HCT116 (cell line): ENCODE measurements around the gene RANBP1. TPM values are rescaled to one million over a fixed set of nuclear protein-coding genes. Genes with fewer than 3 reads are reported as not detected.

Experiments used
- ATAC-seq: fragments of 200-7000 bp; cut with Tn5 transposase; 2 replicates; pipeline ENCODE4 v1.9.1; 2020; ENCODE audit warnings: mild to moderate bottlenecking, moderate library complexity
- BruUV-seq: library from RNA; stranded (reverse); fragments of 400-500 nt; replicated peaks from 2 replicates; lab custom pipeline; 2021; lab: Mats Ljungman, UMichigan
- CTCF ChIA-PET: fragments of 300-600 bp; sonication (Branson Sonifier 250); formaldehyde crosslinking; loops from one replicate; lab custom pipeline; 2021; ENCODE audit warnings: antibody characterized with exemption; lab: Charles Lee
- POLR2A ChIA-PET: fragments of 300-600, 350-600 bp; sonication (Branson Sonifier 250); formaldehyde crosslinking; loops from one replicate; lab custom pipeline; 2021; ENCODE audit warnings: antibody characterized with exemption; lab: Charles Lee
- RAD21 ChIA-PET, 2 experiments: fragments of 300-600 bp; sonication (Branson Sonifier 250); formaldehyde crosslinking; loops; one replicate each; lab custom pipeline; 2023; ENCODE audit warnings: low total read pairs in 2 of 2; ENCODE audit not compliant: uncharacterized antibody in 2 of 2, unreplicated experiment in 2 of 2, low non-redundant PET in 1 of 2; lab: Charles Lee
- DNase-seq: peaks from one replicate; pipeline ENCODE4 v3.0.0-alpha.2; 2010; ENCODE audit warnings: low read depth, low spot score
- H2AFZ ChIP-seq: fragments of 200-600 bp; shearing (Covaris generic), sonication (generic); 2 replicates; pipeline ENCODE4 v1.6.1; 2017; ENCODE audit warnings: low read depth, mixed run types, mixed read lengths, antibody characterized with exemption, low read length; ENCODE audit not compliant: poor library complexity, severe bottlenecking
- H3K27ac ChIP-seq: 2 replicates; pipeline ENCODE4 v1.5.1; 2012; ENCODE audit warnings: low read depth, low read length
- H3K27me3 ChIP-seq: fragments of 200-600 bp; sonication (generic); 2 replicates; pipeline ENCODE4 v1.6.1; 2016; ENCODE audit warnings: mixed run types, low read length, mixed read lengths; ENCODE audit not compliant: insufficient read depth
- H3K36me3 ChIP-seq, 2 experiments: fragments of 200-500 bp in 1 of 2; fragments of 200-600 bp in 1 of 2; sonication (Bioruptor generic) in 1 of 2; sonication (generic) in 1 of 2; 2 replicates each; pipeline versions ENCODE4 v1.5.1 to v1.6.1; 2014 to 2016; ENCODE audit warnings: low read length in 2 of 2, inconsistent platforms in 1 of 2, mixed read lengths in 1 of 2, mixed run types in 1 of 2; ENCODE audit not compliant: insufficient read depth in 2 of 2, control insufficient read depth in 1 of 2
- H3K4me1 ChIP-seq, 2 experiments: fragments of 200-600 bp in 1 of 2; sonication (generic) in 1 of 2; 2 replicates each; pipeline versions ENCODE4 v1.5.1 to v1.6.1; 2012 to 2017; ENCODE audit warnings: low read length in 2 of 2, inconsistent platforms in 1 of 2, mild to moderate bottlenecking in 1 of 2, mixed read lengths in 1 of 2, mixed run types in 1 of 2, moderate library complexity in 1 of 2; ENCODE audit not compliant: insufficient read depth in 2 of 2, control insufficient read depth in 1 of 2
- H3K4me2 ChIP-seq: fragments of 200-600 bp; sonication (generic); 2 replicates; pipeline ENCODE4 v1.6.1; 2017; ENCODE audit warnings: mixed run types, low read length, mixed read lengths
- H3K4me3 ChIP-seq, 2 experiments: fragments of 200-600 bp in 1 of 2; sonication (generic) in 1 of 2; replicated peaks in 1 of 2; 2 replicates each; pipeline ENCODE4 v1.5.1; 2011 to 2016; ENCODE audit warnings: low read length in 2 of 2, control low read depth in 1 of 2, low read depth in 1 of 2, mild to moderate bottlenecking in 1 of 2, mixed read lengths in 1 of 2, mixed run types in 1 of 2
- H3K79me2 ChIP-seq: fragments of 200-600 bp; sonication (generic); 2 replicates; pipeline ENCODE4 v1.6.1; 2017; ENCODE audit warnings: mild to moderate bottlenecking, mixed run types, low read length, moderate library complexity, mixed read lengths; ENCODE audit not compliant: insufficient read depth
- H3K9ac ChIP-seq: fragments of 200-600 bp; sonication (generic); 2 replicates; pipeline ENCODE4 v1.6.1; 2016; ENCODE audit warnings: low read length, mixed read lengths
- H3K9me2 ChIP-seq: fragments of 200-600 bp; sonication (generic), shearing (Covaris generic); 2 replicates; pipeline ENCODE4 v1.6.1; 2017; ENCODE audit warnings: mixed run types, mild to moderate bottlenecking, moderate library complexity; ENCODE audit not compliant: insufficient read depth
- H3K9me3 ChIP-seq, 2 experiments: fragments of 200-500 bp in 1 of 2; fragments of 200-600 bp in 1 of 2; sonication (Bioruptor generic) in 1 of 2; sonication (generic) in 1 of 2; 2 replicates each; pipeline ENCODE4 v1.6.1; 2014 to 2017; ENCODE audit warnings: low read length in 2 of 2, mixed read lengths in 2 of 2, inconsistent platforms in 1 of 2, low read depth in 1 of 2, mild to moderate bottlenecking in 1 of 2, mixed run types in 1 of 2, moderate library complexity in 1 of 2; ENCODE audit not compliant: control insufficient read depth in 1 of 2, insufficient read depth in 1 of 2
- H4K20me1 ChIP-seq: fragments of 200-600 bp; sonication (generic), shearing (Covaris generic); 2 replicates; pipeline ENCODE4 v1.6.1; 2017; ENCODE audit warnings: mixed run types, mild to moderate bottlenecking, moderate library complexity; ENCODE audit not compliant: insufficient read depth
- CEBPB ChIP-seq: IDR thresholded peaks from 2 replicates; pipeline ENCODE4 v1.6.1; 2012; ENCODE audit warnings: low read depth
- ELF1 ChIP-seq: IDR thresholded peaks from 2 replicates; pipeline ENCODE4 v1.6.1; 2012; ENCODE audit warnings: low read depth, borderline replicate concordance
- EZH2phosphoT487 ChIP-seq: fragments of 200-600 bp; IDR thresholded peaks from 2 replicates; pipeline ENCODE4 v1.6.1; 2018; ENCODE audit warnings: antibody characterized with exemption, borderline replicate concordance
- FOSL1 ChIP-seq: IDR thresholded peaks from 2 replicates; pipeline ENCODE4 v1.6.1; 2012; ENCODE audit warnings: low read depth
- JUND ChIP-seq: IDR thresholded peaks from 2 replicates; pipeline ENCODE4 v1.6.1; 2012
- POLR2A ChIP-seq: IDR thresholded peaks from 2 replicates; pipeline ENCODE4 v1.7.0; 2011; ENCODE audit warnings: borderline replicate concordance; ENCODE audit not compliant: insufficient read depth, insufficient read length; ENCODE audit errors: extremely low read depth
- RAD21 ChIP-seq: IDR thresholded peaks from 2 replicates; pipeline ENCODE4 v1.6.1; 2012; ENCODE audit warnings: low read depth, mild to moderate bottlenecking
- REST ChIP-seq: IDR thresholded peaks from 2 replicates; pipeline ENCODE4 v1.6.1; 2012; ENCODE audit warnings: low read depth
- SIN3A ChIP-seq: IDR thresholded peaks from 2 replicates; pipeline ENCODE4 v1.6.1; 2012; ENCODE audit warnings: low read depth
- TCF7L2 ChIP-seq: IDR thresholded peaks from 2 replicates; pipeline ENCODE4 v1.7.0; 2011; ENCODE audit warnings: borderline replicate concordance, inconsistent platforms; ENCODE audit not compliant: insufficient read depth, insufficient read length; ENCODE audit errors: extremely low read depth
- YY1 ChIP-seq: IDR thresholded peaks from 2 replicates; pipeline ENCODE4 v1.6.1; 2011; ENCODE audit warnings: low read length, low read depth, moderate library complexity, mild to moderate bottlenecking; ENCODE audit not compliant: insufficient replicate concordance; ENCODE audit errors: extremely low read depth
- ZBTB33 ChIP-seq: IDR thresholded peaks from 2 replicates; pipeline ENCODE4 v1.6.1; 2011; ENCODE audit warnings: mild to moderate bottlenecking, low read length, moderate library complexity; ENCODE audit not compliant: insufficient replicate concordance; ENCODE audit errors: extremely low read depth
- ZFX ChIP-seq: fragments of 450-650 bp; IDR thresholded peaks from 2 replicates; pipeline ENCODE4 v1.6.1; 2017
- intact Hi-C: fragments of 100-400 bp; cut with micrococcal nuclease; formaldehyde crosslinking; loops from 2 replicates; pipeline ENCODE4 v1.10.0; 2022
- total RNA-seq: library from RNA; stranded (reverse); gene quantifications from one replicate; pipeline ENCODE4 v1.2.1, GENCODE V29; 2021; ENCODE audit not compliant: unreplicated experiment

The RANBP1 gene
- total RNA-seq, 1 experiment from 2014 or later, result 351 TPM

- no peaks in the 10 kb centered on the region for H3K27me3 ChIP-seq
- ChIA-PET POLR2A (no interaction called here), RAD21 (no interaction called here), CTCF (no interaction called here)
- H2AFZ ChIP-seq, result no peak overlapping the region
- H3K36me3 ChIP-seq, result peaks cover 3 to 12% of the 10 kb centered on the region in 2 experiments; a peak in 1 of 4 replicates
- ATAC-seq (no peak), DNase-seq (no peak)
- no peak overlapping the region; the same call in 1 of the 2 replicates for H3K27ac ChIP-seq
- H3K79me2 ChIP-seq, result peaks cover 81% of the 10 kb centered on the region
- TF ChIP-seq YY1, result no peak
- no peak for TF ChIP-seq CEBPB
- no peak for TF ChIP-seq POLR2A
- TF ChIP-seq SIN3A, result no peak
- TF ChIP-seq TCF7L2, result no peak
- no peak for TF ChIP-seq JUND
- TF ChIP-seq EZH2phosphoT487, result no peak
- intact Hi-C loops, result no loop called here
- H3K9me2 ChIP-seq, result no peaks in the 10 kb centered on the region
- H3K4me2 ChIP-seq, result no peak overlapping the region
- no TSS peak for BruUV-seq
- no peak overlapping the region for H3K9ac ChIP-seq
- H3K9me3 ChIP-seq, result no peaks in the 10 kb centered on the region
- no peaks in the 10 kb centered on the region for H4K20me1 ChIP-seq
- peaks cover 12 to 30% of the 10 kb centered on the region in 2 experiments; a peak in 3 of 4 replicates for H3K4me1 ChIP-seq
- no peak overlapping the region for H3K4me3 ChIP-seq
These were observed 20.6 kb downstream of the RANBP1 start for GRCh38 chr22:20136603-20136873.

- H3K79me2 ChIP-seq, result peaks cover 78% of the 10 kb centered on the region
- peaks cover 12 to 30% of the 10 kb centered on the region in 2 experiments; a peak in 3 of 4 replicates for H3K4me1 ChIP-seq
- no peak for ATAC-seq
- ChIA-PET RAD21 (no interaction called here), POLR2A (no interaction called here), CTCF (no interaction called here)
- peaks cover 5 to 12% of the 10 kb centered on the region in 2 experiments; a peak in 1 of 4 replicates for H3K36me3 ChIP-seq
- no peak overlapping the region for H3K4me3 ChIP-seq
- intact Hi-C loops, result no loop called here
- no peak overlapping the region for H3K9ac ChIP-seq
- no peak overlapping the region for H2AFZ ChIP-seq
- H4K20me1 ChIP-seq, result no peaks in the 10 kb centered on the region
- no peaks in the 10 kb centered on the region for H3K27me3 ChIP-seq
- H3K9me2 ChIP-seq, result no peaks in the 10 kb centered on the region
- no peak overlapping the region for H3K4me2 ChIP-seq
- DNase-seq, result no peak
- no TSS peak for BruUV-seq
- no peaks in the 10 kb centered on the region for H3K9me3 ChIP-seq
- H3K27ac ChIP-seq, result no peak overlapping the region
- TF ChIP-seq POLR2A (no peak), EZH2phosphoT487 (no peak), RAD21 (no peak), ZFX (no peak), FOSL1 (no peak), ZBTB33 (no peak), YY1 (no peak), REST (no peak), ELF1 (no peak)
These were observed 21.2 kb downstream of the RANBP1 start for GRCh38 chr22:20137113-20137512.
